Osteocyte (in vitro differentiated cells): ENCODE measurements around the gene PSMD1. TPM values are rescaled to one million over a fixed set of nuclear protein-coding genes. Genes with fewer than 3 reads are reported as not detected.

ENCODE experiments used
- DNase-seq: peaks from one replicate; pipeline ENCODE4 v3.0.0; 2021; ENCODE audit warnings: mixed read lengths; ENCODE audit not compliant: unreplicated experiment; ENCODE audit errors: extremely low spot score
- H3K27ac Mint-ChIP-seq: one replicate; pipeline ENCODE4 v1.8.0; 2021; ENCODE audit warnings: mild to moderate bottlenecking, mixed read lengths; ENCODE audit not compliant: unreplicated experiment
- H3K27me3 Mint-ChIP-seq: one replicate; pipeline ENCODE4 v1.8.0; 2021; ENCODE audit warnings: mixed read lengths; ENCODE audit not compliant: unreplicated experiment
- H3K36me3 Mint-ChIP-seq: one replicate; pipeline ENCODE4 v1.8.0; 2021; ENCODE audit warnings: mixed read lengths; ENCODE audit not compliant: unreplicated experiment
- H3K4me1 Mint-ChIP-seq: one replicate; pipeline ENCODE4 v1.8.0; 2021; ENCODE audit warnings: mixed read lengths; ENCODE audit not compliant: unreplicated experiment
- H3K4me3 Mint-ChIP-seq: one replicate; pipeline ENCODE4 v1.8.0; 2021; ENCODE audit warnings: mild to moderate bottlenecking, moderate library complexity, mixed read lengths; ENCODE audit not compliant: unreplicated experiment
- H3K9me3 Mint-ChIP-seq: one replicate; pipeline ENCODE4 v1.8.0; 2021; ENCODE audit warnings: mixed read lengths; ENCODE audit not compliant: unreplicated experiment
- CTCF ChIP-seq: fragments of 200-600 bp; sonication (generic); IDR thresholded peaks from 2 replicates; pipeline ENCODE4 v1.5.0; 2021; ENCODE audit warnings: antibody characterized with exemption, mild to moderate bottlenecking, moderate library complexity
- total RNA-seq: library from RNA; stranded (reverse); gene quantifications from 2 replicates; pipeline ENCODE4 v1.2.1, GENCODE V29; 2021

PSMD1 gene
- total RNA-seq, 1 donor from 2014 or later: 112 TPM

- Mint-ChIP-seq H3K27me3 (peaks cover 45% of the 10 kb centered on the region), H3K4me3 (no peak overlapping the region), H3K9me3 (no peaks in the 10 kb centered on the region), H3K4me1 (no peaks in the 10 kb centered on the region), H3K27ac (no peak overlapping the region), H3K36me3 (no peaks in the 10 kb centered on the region)
- no peak for TF ChIP-seq CTCF
- no peak for DNase-seq
These were observed 27.1 kb upstream of the PSMD1 start for GRCh38 chr2:231029563-231029962.

GRCh38 chr2:231030725-231031124 is 25.9 kb upstream of the PSMD1 start:
- no peak overlapping the region for H3K4me3 Mint-ChIP-seq
- H3K27ac Mint-ChIP-seq: no peak overlapping the region
- no peaks in the 10 kb centered on the region for H3K36me3 Mint-ChIP-seq
- no peaks in the 10 kb centered on the region for H3K4me1 Mint-ChIP-seq
- no peaks in the 10 kb centered on the region for H3K9me3 Mint-ChIP-seq
- H3K27me3 Mint-ChIP-seq: peaks cover 53% of the 10 kb centered on the region
- DNase-seq: no peak
- TF ChIP-seq CTCF: no peak

GRCh38 chr2:231032575-231033140 is 24.0 kb upstream of the PSMD1 start:
- no peak overlapping the region for H3K4me3 Mint-ChIP-seq
- no peak for TF ChIP-seq CTCF
- DNase-seq: no peak
- no peaks in the 10 kb centered on the region for H3K4me1 Mint-ChIP-seq
- no peaks in the 10 kb centered on the region for H3K9me3 Mint-ChIP-seq
- H3K27me3 Mint-ChIP-seq: peaks cover 56% of the 10 kb centered on the region
- H3K27ac Mint-ChIP-seq: no peak overlapping the region
- H3K36me3 Mint-ChIP-seq: no peaks in the 10 kb centered on the region

- H3K4me1 Mint-ChIP-seq: peaks cover 2% of the 10 kb centered on the region
- TF ChIP-seq CTCF: no peak
- no peak overlapping the region for H3K27ac Mint-ChIP-seq
- H3K4me3 Mint-ChIP-seq: no peak overlapping the region
- peaks cover 54% of the 10 kb centered on the region for H3K27me3 Mint-ChIP-seq
- DNase-seq: no peak
- no peaks in the 10 kb centered on the region for H3K9me3 Mint-ChIP-seq
- H3K36me3 Mint-ChIP-seq: no peaks in the 10 kb centered on the region
These were observed 23.2 kb upstream of the PSMD1 start for GRCh38 chr2:231033147-231034132.

- no peaks in the 10 kb centered on the region for H3K9me3 Mint-ChIP-seq
- TF ChIP-seq CTCF: no peak
- H3K27ac Mint-ChIP-seq: no peak overlapping the region
- H3K36me3 Mint-ChIP-seq: no peaks in the 10 kb centered on the region
- H3K27me3 Mint-ChIP-seq: peaks cover 64% of the 10 kb centered on the region
- H3K4me3 Mint-ChIP-seq: no peak overlapping the region
- DNase-seq: no peak
- H3K4me1 Mint-ChIP-seq: peaks cover 2% of the 10 kb centered on the region
These were observed 22.3 kb upstream of the PSMD1 start for GRCh38 chr2:231034291-231034882.
